K562 (cell line): ENCODE results near the gene UCN. TPM values are rescaled to one million over a fixed set of nuclear protein-coding genes. Genes with fewer than 3 reads are reported as not detected.

ENCODE experiments used
- ASH1L ChIP-seq: fragments of 450-650 bp; IDR thresholded peaks from 2 replicates; pipeline ENCODE4 v1.6.1; 2018; ENCODE audit warnings: borderline replicate concordance, mild to moderate bottlenecking, low read depth; ENCODE audit not compliant: partially characterized antibody
- E2F3 ChIP-seq: fragments of 250-450 bp; sonication (Bioruptor Pico); IDR thresholded peaks from 2 replicates; pipeline ENCODE4 v1.4.0; 2020; ENCODE audit warnings: mild to moderate bottlenecking
- FIP1L1 ChIP-seq: fragments of 200-400 bp; formaldehyde crosslinking; IDR thresholded peaks from 2 replicates; pipeline ENCODE4 v1.6.1; 2018; ENCODE audit warnings: mild to moderate bottlenecking, low read depth, low read length; ENCODE audit not compliant: poor library complexity, severe bottlenecking
- GTF2F1 ChIP-seq: IDR thresholded peaks from 2 replicates; pipeline ENCODE4 v1.6.1; 2011; ENCODE audit warnings: low read depth, low read length, improper control_type of control experiment
- HDAC2 ChIP-seq: fragments of 450-650 bp; IDR thresholded peaks from 2 replicates; pipeline ENCODE4 v1.6.1; 2016; ENCODE audit warnings: mild to moderate bottlenecking
- KAT8 ChIP-seq: fragments of 450-650 bp; IDR thresholded peaks from 2 replicates; pipeline ENCODE4 v1.6.1; 2016; ENCODE audit warnings: low read depth, mild to moderate bottlenecking
- MEF2D ChIP-seq: conservative IDR thresholded peaks from 2 replicates; pipeline ENCODE4 v1.6.1; 2016; ENCODE audit warnings: low read depth, missing genetic modification characterization, missing compliant biosample characterization
- RBFOX2 ChIP-seq: fragments of 200-400 bp; formaldehyde crosslinking; IDR thresholded peaks from 2 replicates; pipeline ENCODE4 v1.6.1; 2017; ENCODE audit warnings: low read depth, mild to moderate bottlenecking, low read length, moderate library complexity
- RBM15 ChIP-seq: fragments of 200-400 bp; formaldehyde crosslinking; IDR thresholded peaks from 2 replicates; pipeline ENCODE4 v1.6.1; 2018; ENCODE audit warnings: mild to moderate bottlenecking, low read length, moderate library complexity; ENCODE audit not compliant: insufficient read depth
- TAF9B ChIP-seq: fragments of 450-650 bp; IDR thresholded peaks from 2 replicates; pipeline ENCODE4 v1.6.1; 2018; ENCODE audit warnings: mild to moderate bottlenecking; ENCODE audit not compliant: partially characterized antibody
- UBTF ChIP-seq, 2 experiments: IDR thresholded peaks; 2 replicates each; pipeline ENCODE4 v1.6.1; 2012; ENCODE audit warnings: improper control_type of control experiment in 2 of 2, low read depth in 2 of 2, low read length in 2 of 2, borderline replicate concordance in 1 of 2
- ZBTB7A ChIP-seq: IDR thresholded peaks from 2 replicates; pipeline ENCODE4 v1.6.1; 2011; ENCODE audit warnings: low read depth, mild to moderate bottlenecking, low read length, moderate library complexity, borderline replicate concordance; ENCODE audit not compliant: control insufficient read depth
- ZC3H4 ChIP-seq: sonication (generic); formaldehyde crosslinking; IDR thresholded peaks from 2 replicates; pipeline ENCODE4 v1.9.0; 2021; ENCODE audit warnings: missing genetic modification reagents, borderline replicate concordance
- ZFX ChIP-seq: sonication (generic); formaldehyde crosslinking; IDR thresholded peaks from 2 replicates; pipeline ENCODE4 v1.8.0; 2022; ENCODE audit warnings: mild to moderate bottlenecking, missing genetic modification reagents, moderate library complexity
- ZNF146 ChIP-seq: IDR thresholded peaks from one replicate; pipeline ENCODE4 v1.6.1; 2018; ENCODE audit warnings: missing compliant biosample characterization; ENCODE audit not compliant: unreplicated experiment
- ZNF239 ChIP-seq: fragments of 250-450 bp; sonication (Bioruptor Pico); IDR thresholded peaks from 2 replicates; pipeline ENCODE4 v1.4.0; 2020; ENCODE audit warnings: mild to moderate bottlenecking
- ZNF354B ChIP-seq: fragments of 250-450 bp; sonication (Bioruptor Pico); IDR thresholded peaks from 2 replicates; pipeline ENCODE4 v1.4.0; 2020
- ZNF449 ChIP-seq: fragments of 250-450 bp; sonication (Bioruptor Pico); IDR thresholded peaks from 2 replicates; pipeline ENCODE4 v1.8.0; 2022; ENCODE audit warnings: moderate library complexity, mild to moderate bottlenecking, inconsistent platforms
- ZNF655 ChIP-seq: fragments of 250-450 bp; sonication (Bioruptor Pico); IDR thresholded peaks from 2 replicates; pipeline ENCODE4 v1.5.0; 2021
- ZNF76 ChIP-seq: fragments of 250-450 bp; sonication (Bioruptor Pico); IDR thresholded peaks from 2 replicates; pipeline ENCODE4 v1.4.0; 2020; ENCODE audit warnings: mild to moderate bottlenecking, moderate library complexity, borderline replicate concordance
- ZNF764 ChIP-seq: fragments of 250-450 bp; sonication (Bioruptor Pico); IDR thresholded peaks from 2 replicates; pipeline ENCODE4 v1.4.0; 2020; ENCODE audit warnings: low read depth, mild to moderate bottlenecking, moderate library complexity
- polyA plus RNA-seq, 8 experiments: library from polyadenylated mRNA; depleted of rRNA in 4 of 8; stranded (reverse) in 5 of 8; unstranded in 3 of 8; fragments of >200 nt; fragmentation: Nextera tagmentation in 2 of 8; fragmentation: Illumina TruSeq in 1 of 8; extraction: Ambion mirVana in 2 of 8; extraction: Trizol in 1 of 8; gene quantifications; 2 replicates each; pipeline versions ENCODE4 v1.2.1 to v1.2.3, GENCODE V29; 2011 to 2014; ENCODE audit warnings: inconsistent platforms in 1 of 8, missing spikeins in 1 of 8
- total RNA-seq, 7 experiments: library from RNA; depleted of rRNA in 6 of 7; stranded (reverse); fragments of >200 nt in 6 of 7; fragmentation: Illumina TruSeq in 2 of 7; extraction: Trizol in 2 of 7; gene quantifications; 2 replicates each; pipeline versions ENCODE4 v1.2.1 to v1.2.3, GENCODE V29; 2011 to 2021; ENCODE audit warnings: low replicate concordance in 1 of 7

The UCN gene
- total and polyA plus RNA-seq, 9 of the 15 experiments (the other 6 are each of a cell fraction or from before 2014, with no cell fraction given), result 0.10 to 2.7 (median 0.43) TPM

- TF ChIP-seq RBFOX2 (0 out of 2 replicates have a peak, but pooled peaks have one; percentile 31), E2F3 (CRISPR knock-in tag) (no peak), ZNF239 (CRISPR knock-in tag) (no peak), TAF9B (no peak), ZNF76 (no peak), ASH1L (no peak), GTF2F1 (no peak), ZBTB7A (no peak), KAT8 (no peak), ZC3H4 (CRISPR knock-in tag) (no peak), FIP1L1 (no peak), ZFX (CRISPR knock-in tag) (peak; percentile 5; the same call in 1 of the 2 replicates), ZNF354B (CRISPR knock-in tag) (no peak), ZNF764 (CRISPR knock-in tag) (no peak), MEF2D (no peak), ZNF146 (CRISPR knock-in tag) (no peak), UBTF (IDR thresholded peaks at IDR 0.05; ENCODE audit: borderline replicate concordance in 1 of 2, low read depth in 2 of 2, low read length in 2 of 2) (no peak), HDAC2 (peak; percentile 66; the same call in 1 of the 2 replicates), RBM15 (no peak), ZNF655 (CRISPR knock-in tag) (no peak), ZNF449 (CRISPR knock-in tag) (no peak)
These were observed 45.7 kb upstream of the UCN start (continued) for GRCh38 chr2:27353762-27354596.
